HG03439 (cell line): Measurements from ENCODE around the gene GPR161.
"Not testable (repeated sequence)": the region's sequence is repeated elsewhere in the genome, so short reads cannot be mapped to it uniquely, and the experiment has no call there.

Experiments
- ATAC-seq: cut with Tn5 transposase; IDR thresholded peaks from one replicate; pipeline ENCODE4 v1.9.1; 2021; ENCODE audit warnings: mild to moderate bottlenecking, moderate library complexity; ENCODE audit not compliant: unreplicated experiment

Gene GPR161

GRCh38 chr1:168088511-168089325 is 48.0 kb downstream of the GPR161 start:
- no peak for ATAC-seq

GRCh38 chr1:168087696-168088095 is 49.0 kb downstream of the GPR161 start:
- ATAC-seq = no peak

GRCh38 chr1:168086438-168086837 is 50.3 kb downstream of the GPR161 start:
- ATAC-seq = no peak

- no peak for ATAC-seq
Measured at GRCh38 chr1:168085401-168085872, 51.3 kb downstream of the GPR161 start.

GRCh38 chr1:168084396-168085231 is 52.1 kb downstream of the GPR161 start:
- ATAC-seq = no peak

- ATAC-seq = no peak
Measured at GRCh38 chr1:168083456-168084325, 53.0 kb downstream of the GPR161 start.

DNA sequence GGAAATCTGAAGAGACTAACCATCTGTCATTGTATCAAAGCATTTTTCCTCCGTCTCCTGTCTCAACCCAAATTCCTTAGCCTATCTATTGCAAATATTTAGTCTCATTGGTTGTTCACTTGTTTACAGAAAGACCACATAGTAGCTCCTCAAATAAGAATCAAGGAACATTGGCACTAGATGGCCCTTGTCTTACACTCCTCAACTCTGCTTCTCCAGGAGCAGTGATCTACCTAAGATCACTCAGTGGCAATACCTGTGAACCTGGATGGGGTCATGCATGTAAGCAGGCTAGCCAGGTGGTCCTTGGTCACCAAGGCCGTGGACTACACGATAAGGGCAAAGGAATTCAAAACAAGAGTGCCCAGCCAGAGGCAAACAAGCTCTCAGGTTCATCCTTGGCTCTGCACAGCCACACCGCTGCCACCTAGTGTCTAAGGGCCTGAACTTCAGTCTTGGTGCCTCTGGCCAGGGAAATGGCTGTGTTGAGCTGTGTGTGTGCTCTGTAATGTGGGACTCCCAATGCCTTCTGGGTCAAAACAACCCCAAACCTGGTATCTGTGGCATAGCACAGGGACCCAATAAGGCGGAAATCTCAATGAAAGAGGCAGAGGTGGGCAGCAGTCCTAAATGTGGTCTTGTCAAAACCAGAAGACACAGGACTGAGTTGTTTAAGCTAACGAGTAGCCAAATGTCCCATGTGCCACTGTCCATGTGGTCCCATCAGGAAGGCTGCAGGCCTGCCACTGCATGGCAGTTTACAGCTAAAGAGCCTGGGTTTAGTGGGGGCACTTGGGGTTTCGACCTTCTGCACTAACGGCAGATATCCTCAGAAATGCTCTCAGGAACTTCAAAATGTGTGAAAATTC is 54.5 kb downstream of the GPR161 start:
- peak; percentile 75 for ATAC-seq

DNA sequence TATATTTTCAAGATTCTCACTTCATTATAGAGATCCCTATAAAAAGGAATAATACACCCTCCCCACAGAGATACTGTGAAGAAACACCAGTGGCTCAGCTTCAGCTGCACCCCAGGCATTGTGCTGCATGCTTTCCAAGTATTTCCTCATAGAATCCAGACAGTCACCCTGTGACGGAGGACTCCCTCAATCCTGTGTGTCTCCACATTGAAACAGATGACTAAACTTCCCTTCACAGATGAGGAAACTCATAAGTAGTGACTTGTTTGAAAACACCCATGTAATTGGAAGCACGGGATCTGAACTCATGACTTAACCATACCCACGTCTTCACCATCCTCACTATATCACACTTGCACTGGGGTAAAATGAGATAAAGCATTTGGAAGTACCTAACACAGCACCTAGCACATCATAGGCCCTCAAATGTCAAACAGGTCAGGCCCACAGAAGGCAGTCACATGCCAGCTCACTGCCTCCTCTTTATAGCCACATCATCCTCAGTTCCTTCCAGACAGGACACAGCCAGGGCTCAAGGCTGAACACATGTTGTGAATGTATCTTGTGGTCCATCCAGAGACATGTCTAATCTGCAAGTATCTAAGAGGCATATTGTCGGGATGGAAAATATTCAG is 55.2 kb downstream of the GPR161 start:
- no peak for ATAC-seq

DNA sequence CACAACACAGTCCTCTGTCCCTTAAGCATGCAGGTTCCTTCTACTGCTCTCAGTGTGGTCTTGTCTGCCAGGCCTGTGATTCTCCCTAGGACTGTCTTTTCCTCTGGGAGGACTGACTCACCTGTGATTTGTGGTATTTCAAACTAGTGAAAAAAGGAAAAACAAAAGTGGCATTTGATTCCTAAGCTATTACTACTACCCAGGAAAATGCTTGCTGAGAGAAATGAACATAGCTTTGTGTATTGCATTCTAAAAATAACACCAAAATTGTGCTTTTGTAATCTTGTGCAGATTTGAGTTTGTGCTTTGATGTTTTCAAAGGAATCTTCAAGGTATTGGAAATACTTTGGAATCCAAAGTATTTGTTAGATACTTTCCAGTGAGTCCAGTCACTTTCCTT is 57.0 kb downstream of the GPR161 start:
- no peak for ATAC-seq

GRCh38 chr1:168069384-168069783 is 67.3 kb downstream of the GPR161 start:
- no peak for ATAC-seq

- ATAC-seq = no peak
Measured at GRCh38 chr1:168065506-168065905, 71.2 kb downstream of the GPR161 start.

DNA sequence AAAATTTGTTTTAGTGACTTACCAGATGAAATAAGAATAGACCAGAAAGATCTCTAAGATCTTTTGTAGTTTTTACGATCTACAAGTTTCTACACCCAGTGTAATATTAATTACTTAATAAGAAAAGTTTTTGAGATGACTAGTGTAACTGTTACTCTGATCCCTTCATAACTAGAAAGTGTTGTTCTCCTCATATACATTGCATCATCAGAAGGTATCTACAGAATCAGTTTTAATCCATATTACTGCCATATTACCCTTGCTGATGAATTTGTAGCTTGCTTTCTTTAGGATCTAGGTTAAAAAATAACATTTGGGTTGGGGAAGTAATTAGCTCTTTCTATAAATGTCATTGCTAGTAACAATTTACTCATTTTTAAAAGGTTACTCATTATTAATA is 72.5 kb downstream of the GPR161 start:
- ATAC-seq = no peak

DNA sequence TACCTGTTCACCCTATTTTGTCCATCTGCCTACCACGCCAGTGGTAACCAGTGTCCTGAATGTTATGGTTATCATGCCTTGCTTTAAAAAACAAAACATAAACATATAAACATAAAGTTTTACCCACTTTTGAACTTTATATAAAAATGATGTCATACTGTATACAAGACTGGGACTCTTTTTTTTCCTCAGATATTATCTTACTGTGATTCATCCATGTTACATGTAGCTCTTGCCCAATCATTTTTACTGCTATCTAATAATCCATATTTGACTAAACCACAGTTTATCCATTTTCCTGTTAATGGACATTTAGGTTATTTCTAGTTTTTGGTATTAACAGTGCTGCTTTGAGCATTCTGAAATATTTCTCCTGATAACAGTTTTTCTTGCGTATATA is 78.8 kb downstream of the GPR161 start:
- no peak for ATAC-seq

DNA sequence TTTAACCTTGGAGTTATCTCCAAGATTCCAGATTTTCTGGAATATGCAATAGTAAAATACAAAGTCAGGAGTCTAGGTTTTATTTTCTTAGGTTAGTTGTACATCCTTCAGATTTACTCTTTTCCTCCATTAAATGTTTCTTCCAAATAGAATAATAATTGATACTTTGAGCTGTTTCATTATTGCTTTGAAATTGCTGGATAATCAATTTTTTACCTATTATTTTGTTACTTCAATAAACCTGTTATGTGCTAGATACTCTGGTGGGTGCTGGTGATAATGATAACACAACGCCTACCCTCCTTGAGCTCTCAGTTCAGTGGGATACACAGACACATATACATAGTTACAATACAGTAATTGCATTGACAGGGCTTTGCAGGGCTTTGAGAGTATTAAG is 79.4 kb downstream of the GPR161 start:
- ATAC-seq = no peak

GRCh38 chr1:168056152-168056551 is 80.6 kb downstream of the GPR161 start:
- not testable (repeated sequence) for ATAC-seq

GRCh38 chr1:168054117-168054516 is 82.6 kb downstream of the GPR161 start:
- ATAC-seq = no peak

GRCh38 chr1:168053681-168054080 is 83.0 kb downstream of the GPR161 start:
- no peak for ATAC-seq

DNA sequence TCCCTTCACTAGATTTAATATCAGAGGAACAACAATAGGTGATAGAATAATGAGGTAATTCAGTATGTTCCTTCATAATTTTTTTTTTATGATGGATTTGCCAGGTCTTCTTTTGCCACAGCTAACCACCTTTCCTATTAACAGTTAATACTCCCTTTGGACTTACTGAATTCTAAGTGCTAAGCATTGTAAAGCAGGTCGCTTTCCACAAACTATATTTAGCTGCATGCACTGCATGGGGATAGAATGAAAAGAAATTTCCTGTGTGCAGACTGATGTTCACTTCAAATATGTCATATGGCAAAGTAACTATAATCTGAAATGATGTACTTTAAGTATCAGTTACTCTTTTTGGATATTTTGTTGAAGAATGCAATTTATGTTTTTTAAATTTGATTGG is 85.8 kb downstream of the GPR161 start:
- ATAC-seq = no peak

DNA sequence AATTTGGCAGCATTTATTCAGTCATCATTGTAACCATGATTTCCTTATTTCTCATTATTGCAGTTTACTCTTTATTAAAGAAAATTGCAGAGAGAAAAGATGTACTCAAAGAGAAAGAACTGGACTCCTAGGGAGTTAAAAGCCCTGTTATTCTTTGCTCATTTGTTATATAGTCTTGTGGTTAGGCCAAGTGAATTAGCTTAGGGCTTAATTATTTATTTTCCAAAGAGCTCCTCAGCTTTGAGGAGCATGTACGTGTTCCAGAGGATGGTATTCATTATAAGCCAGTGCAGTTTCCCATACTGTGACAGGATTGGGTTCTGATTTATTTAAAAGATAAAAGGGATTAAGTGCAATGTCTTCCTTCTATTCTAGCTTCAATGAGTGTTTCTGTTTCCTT is 86.4 kb downstream of the GPR161 start:
- ATAC-seq = no peak

DNA sequence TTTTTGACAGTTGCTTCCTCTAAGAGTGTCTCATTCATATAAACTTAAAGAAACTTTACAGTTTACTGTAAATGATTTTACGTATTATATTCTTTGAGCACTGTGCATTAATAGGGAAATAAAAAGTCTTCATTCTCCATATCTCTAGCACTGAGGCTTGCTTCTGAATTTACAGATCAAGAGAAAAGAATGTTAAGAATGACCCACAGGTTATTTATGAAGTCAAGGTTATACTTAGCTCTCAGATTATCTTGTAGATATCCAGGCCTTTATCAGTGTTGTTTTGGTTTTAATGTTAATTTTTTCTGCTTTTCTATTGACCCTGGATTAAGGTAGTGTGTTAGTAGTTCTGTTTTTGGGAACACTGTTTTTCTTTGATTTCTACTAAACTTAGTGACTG is 91.4 kb downstream of the GPR161 start:
- ATAC-seq = no peak
